ENCODE results near the gene ABLIM1. TPM values are rescaled to one million over a fixed set of nuclear protein-coding genes. Genes with fewer than 3 reads are reported as not detected.

ABLIM1 gene
- polyA plus RNA-seq, 1 donor from 2014 or later: 10.1 TPM

GRCh38 chr10:114682532-114682931 is 24.5 kb upstream of the ABLIM1 start:
- no peaks in the 10 kb centered on the region for H4K20me1 ChIP-seq (ENCODE audit: insufficient read depth)
- H3F3A ChIP-seq (ENCODE audit: insufficient read depth, low read length, poor library complexity, severe bottlenecking): no peaks in the 10 kb centered on the region
- H2AFZ ChIP-seq (ENCODE audit: low read depth, low read length): no peak overlapping the region
- H3K36me3 ChIP-seq (ENCODE audit: insufficient read depth, low read length): no peaks in the 10 kb centered on the region
- H3K4me3 ChIP-seq (ENCODE audit: low read length): no peak overlapping the region
- H3K4me2 ChIP-seq (ENCODE audit: low read length): no peak overlapping the region
- no peaks in the 10 kb centered on the region for H3K79me2 ChIP-seq (replicated peaks; ENCODE audit: insufficient read depth, low read length)
- TF ChIP-seq REST (IDR thresholded peaks at IDR 0.05; ENCODE audit: borderline replicate concordance): no peak
- no peak for TF ChIP-seq EZH2 (IDR thresholded peaks at IDR 0.05; ENCODE audit: borderline replicate concordance, insufficient read depth, low read length, poor library complexity, severe bottlenecking)
- TF ChIP-seq MXI1 (conservative IDR thresholded peaks at IDR 0.05; ENCODE audit: poor library complexity, severe bottlenecking): no peak
- TF ChIP-seq SMC3 (conservative IDR thresholded peaks at IDR 0.05; ENCODE audit: poor library complexity): no peak
- no peak overlapping the region for H3K27ac ChIP-seq (ENCODE audit: low read length)
- no peaks in the 10 kb centered on the region for H3K27me3 ChIP-seq (ENCODE audit: insufficient read depth, low read depth, low read length)
- H3K9ac ChIP-seq (ENCODE audit: low read length): no peak overlapping the region
- H3K9me3 ChIP-seq (ENCODE audit: low read length): no peaks in the 10 kb centered on the region
- no peaks in the 10 kb centered on the region for H3K9me2 ChIP-seq (ENCODE audit: insufficient read depth, low read length)

DNA sequence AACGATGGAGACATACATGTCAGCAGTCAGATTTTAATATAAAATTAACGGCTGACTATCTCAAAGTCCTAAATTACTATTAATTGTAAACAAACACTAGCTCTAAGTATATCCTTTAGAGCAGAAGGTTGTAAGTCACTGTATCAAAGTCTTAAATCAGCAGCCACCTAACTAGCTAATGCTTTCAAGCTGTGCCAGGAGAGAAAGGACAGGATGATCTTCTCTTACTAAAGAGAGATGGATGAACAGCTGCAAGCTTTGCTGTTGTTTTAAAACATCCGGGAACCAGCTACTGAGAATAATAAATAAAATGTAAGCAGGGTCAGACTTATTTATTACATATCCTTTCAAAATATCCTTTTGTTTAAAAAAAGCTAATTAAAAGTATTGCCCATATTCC is 24.0 kb upstream of the ABLIM1 start:
- Histone ChIP-seq H2AFZ (ENCODE audit: low read depth, low read length) (no peak overlapping the region), H3F3A (ENCODE audit: insufficient read depth, low read length, poor library complexity, severe bottlenecking) (no peaks in the 10 kb centered on the region), H3K79me2 (replicated peaks; ENCODE audit: insufficient read depth, low read length) (no peaks in the 10 kb centered on the region), H4K20me1 (ENCODE audit: insufficient read depth) (no peaks in the 10 kb centered on the region), H3K9me3 (ENCODE audit: low read length) (no peaks in the 10 kb centered on the region), H3K27ac (ENCODE audit: low read length) (no peak overlapping the region), H3K36me3 (ENCODE audit: insufficient read depth, low read length) (no peaks in the 10 kb centered on the region), H3K9me2 (ENCODE audit: insufficient read depth, low read length) (no peaks in the 10 kb centered on the region), H3K27me3 (ENCODE audit: insufficient read depth, low read depth, low read length) (peaks cover 3% of the 10 kb centered on the region), H3K4me3 (ENCODE audit: low read length) (no peak overlapping the region), H3K4me2 (ENCODE audit: low read length) (no peak overlapping the region), H3K9ac (ENCODE audit: low read length) (no peak overlapping the region)
- TF ChIP-seq RAD21 (conservative IDR thresholded peaks at IDR 0.05) (no peak), CTCF (IDR thresholded peaks at IDR 0.05; ENCODE audit: poor library complexity, severe bottlenecking) (no peak), POLR2AphosphoS5 (IDR thresholded peaks at IDR 0.05) (no peak), REST (IDR thresholded peaks at IDR 0.05; ENCODE audit: borderline replicate concordance) (no peak), SMC3 (conservative IDR thresholded peaks at IDR 0.05; ENCODE audit: poor library complexity) (no peak), EZH2 (IDR thresholded peaks at IDR 0.05; ENCODE audit: borderline replicate concordance, insufficient read depth, low read length, poor library complexity, severe bottlenecking) (no peak), MXI1 (conservative IDR thresholded peaks at IDR 0.05; ENCODE audit: poor library complexity, severe bottlenecking) (no peak), TAF1 (IDR thresholded peaks at IDR 0.05; ENCODE audit: low read depth) (no peak), EP300 (conservative IDR thresholded peaks at IDR 0.05; ENCODE audit: poor library complexity, severe bottlenecking) (no peak)
